T47D (cell line): ENCODE data around the gene MBD3L2.
"Not testable (repeated sequence)": the region's sequence is repeated elsewhere in the genome, so short reads cannot be mapped to it uniquely, and the experiment has no call there.

Experiments used
- DNase-seq, 2 experiments: peaks; one replicate each; pipeline versions ENCODE4 v3.0.0 to v3.0.0-alpha.2; 2011 to 2012; ENCODE audit warnings: low read depth in 1 of 2, low spot score in 1 of 2
- JUND ChIP-seq: IDR thresholded peaks from 2 replicates; pipeline ENCODE4 v1.6.1; 2012; ENCODE audit warnings: low read depth
- in situ Hi-C: cut with HindIII; loops from 2 replicates; pipeline ENCODE4 v1.10.0; 2016; ENCODE audit warnings: low sequenced_read_pairs, low pct_unique_long_range_greater_than_20kb

The MBD3L2 gene

DNA sequence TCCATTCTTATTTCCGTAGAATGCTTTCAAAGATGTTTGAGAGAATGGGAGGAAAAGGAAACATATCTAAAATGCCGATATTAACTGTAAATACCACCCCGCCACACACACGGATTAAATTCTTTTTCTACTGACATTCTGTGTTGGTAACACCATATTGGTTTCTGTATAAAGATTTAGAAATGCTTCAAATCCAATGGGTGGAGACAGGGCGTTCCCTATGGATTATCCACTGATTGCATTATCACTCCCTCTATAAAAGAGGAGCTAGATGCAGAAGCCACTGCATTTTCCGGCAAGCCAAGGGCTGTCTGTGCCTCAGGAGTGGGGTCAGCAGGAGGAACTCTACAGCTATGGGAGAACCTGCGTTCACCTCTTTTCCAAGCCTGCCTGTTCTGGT lies at the start of gene MBD3L2:
Gene MBD3L2 (plus strand): TSS at position 301 of the 400 bp plus-strand sequence. CDS start 53 bp downstream, at position 354.
- DNase-seq, in situ Hi-C loops: not testable (repeated sequence)

DNA sequence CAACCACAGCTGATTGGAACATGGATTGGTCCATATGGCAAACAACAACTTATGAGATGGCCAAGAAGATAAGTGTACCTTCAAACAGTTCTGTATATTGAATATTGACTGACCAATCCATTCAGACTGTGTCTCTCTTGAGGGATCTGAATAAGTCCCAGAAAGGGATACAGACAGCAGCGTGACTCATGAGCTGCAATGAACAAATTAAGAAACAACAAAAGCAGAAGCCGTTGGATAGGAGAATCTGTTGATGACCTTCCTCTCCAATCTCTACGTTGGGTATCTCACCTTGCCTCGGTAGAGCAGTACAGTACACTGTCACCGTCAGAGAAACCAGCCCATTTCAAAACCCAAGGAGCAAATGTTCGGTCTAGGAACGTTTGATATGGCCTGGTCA lies 49.2 kb upstream of the MBD3L2 start:
- DNase-seq: peak in 1 of 2 experiments; percentile 30
- no peak for TF ChIP-seq JUND
- in situ Hi-C loops: no loop called here

- TF ChIP-seq JUND: no peak
- no peak for DNase-seq
These were observed 48.8 kb upstream of the MBD3L2 start for GRCh38 chr19:7000333-7000732.

DNA sequence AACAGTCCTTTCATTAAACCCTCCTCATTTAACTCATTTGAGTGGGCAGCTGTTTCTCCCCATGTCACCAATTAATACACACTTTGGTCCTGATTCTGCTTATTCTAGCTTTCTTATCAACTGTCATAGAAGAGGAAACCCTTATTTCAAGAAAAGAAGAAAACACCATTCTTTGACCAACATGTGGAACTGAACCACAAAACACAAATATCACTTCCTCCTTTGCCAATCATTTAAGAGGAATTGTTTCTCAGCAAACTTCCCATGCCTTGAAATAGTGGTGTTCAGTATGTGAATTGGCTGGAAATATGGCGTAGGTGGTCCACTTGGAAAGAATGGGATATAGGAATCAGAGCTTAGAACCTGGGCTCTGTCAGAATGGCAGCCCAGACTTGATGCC lies 48.3 kb upstream of the MBD3L2 start:
- TF ChIP-seq JUND: no peak
- no peak for DNase-seq
- in situ Hi-C loops: no loop called here

More at GRCh38 chr19:7000333-7000732, 48.8 kb upstream of the MBD3L2 start:
- in situ Hi-C loops: no loop called here

- in situ Hi-C loops: no loop called here
- no peak for TF ChIP-seq JUND
- peak; percentile 30 to 70 for DNase-seq
These were observed 44.7 kb upstream of the MBD3L2 start for GRCh38 chr19:7004313-7004931.

DNA sequence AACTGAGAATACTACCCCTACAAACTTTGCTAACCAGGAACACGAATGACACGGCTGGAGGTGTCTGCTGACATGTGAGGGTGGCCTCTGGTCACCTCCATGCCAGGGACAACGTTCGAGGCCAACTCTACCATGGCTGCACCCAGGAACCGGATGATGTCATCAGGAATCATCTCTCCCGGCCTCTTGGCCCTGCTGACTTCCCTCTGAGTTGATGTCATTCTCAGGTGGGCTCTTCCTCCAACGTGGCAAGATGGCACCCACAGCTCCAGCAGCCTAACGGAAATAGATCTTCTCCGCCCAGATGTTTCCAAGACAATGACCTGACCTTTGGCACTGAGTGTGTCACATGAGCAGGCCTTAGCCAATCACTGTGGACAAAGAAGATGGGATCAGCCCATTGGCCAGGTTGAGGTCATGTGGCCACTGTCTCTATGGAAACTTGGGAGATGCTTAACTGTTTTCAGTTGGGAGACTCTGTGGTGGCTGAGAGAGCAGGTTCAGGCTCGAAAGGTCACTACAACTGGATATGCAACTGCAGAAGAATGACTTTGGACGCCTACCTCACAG lies 42.9 kb upstream of the MBD3L2 start:
- DNase-seq: no peak
- TF ChIP-seq JUND: no peak
- in situ Hi-C loops: no loop called here

DNA sequence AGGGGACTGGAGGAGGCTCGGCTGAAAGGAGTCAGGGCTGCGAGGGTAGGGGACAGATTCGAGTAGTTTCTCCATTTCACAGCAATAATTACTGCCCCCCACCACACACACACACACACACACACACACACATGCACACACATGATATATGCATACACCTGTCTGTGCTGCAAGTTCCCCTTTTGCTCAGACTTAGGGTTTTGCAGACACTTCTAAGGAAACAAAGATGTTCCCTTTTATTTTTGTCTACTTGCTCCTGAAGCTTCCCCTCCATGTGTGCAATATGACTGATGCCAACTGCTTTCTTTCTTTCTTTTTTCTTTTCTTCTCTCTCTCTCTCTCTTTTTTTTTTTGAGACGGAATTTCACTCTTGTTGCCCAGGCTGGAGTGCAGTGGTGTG lies 41.3 kb upstream of the MBD3L2 start:
- in situ Hi-C loops: no loop called here
- no peak for DNase-seq
- no peak for TF ChIP-seq JUND

DNA sequence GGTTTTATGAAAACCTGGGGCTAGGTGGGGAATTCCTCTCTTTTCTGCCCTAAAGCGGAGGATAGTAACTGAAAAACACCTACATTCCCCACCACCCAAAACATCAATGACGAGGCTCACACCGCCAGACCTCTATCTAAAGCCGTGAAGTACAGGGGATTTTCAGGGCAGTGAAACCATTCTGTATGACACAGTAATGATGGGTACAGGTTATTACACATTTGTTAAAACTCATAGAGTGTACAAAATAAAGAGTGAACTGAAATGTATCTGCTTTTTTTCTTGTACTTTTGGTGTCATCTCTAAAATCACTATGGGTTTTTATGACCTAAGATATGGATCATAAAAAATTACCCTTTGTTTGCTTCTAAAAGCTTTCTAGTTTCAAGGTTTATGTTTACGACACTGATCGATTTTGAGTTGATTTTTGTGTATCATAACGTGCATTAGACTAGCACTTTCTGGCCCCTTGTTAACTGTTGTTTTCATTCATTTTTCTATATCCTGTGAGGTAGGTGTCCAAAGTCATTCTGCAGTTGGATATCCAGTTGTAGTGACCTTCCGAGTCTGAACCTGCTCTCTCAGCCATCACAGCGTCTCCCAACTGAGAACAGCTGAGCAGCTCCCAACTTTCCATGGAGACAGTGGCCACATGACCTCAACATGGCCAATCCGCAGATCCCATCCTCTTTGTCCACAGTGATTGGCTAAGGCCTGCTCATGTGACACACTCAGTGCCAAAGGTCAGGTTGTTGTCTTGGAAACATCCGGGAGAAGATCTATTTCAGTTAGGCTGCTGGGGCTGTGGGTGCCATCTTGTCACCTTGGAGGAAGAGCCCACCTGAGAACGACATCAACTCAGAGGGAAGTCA lies 38.2 kb upstream of the MBD3L2 start:
- DNase-seq: no peak
- in situ Hi-C loops: no loop called here
- no peak for TF ChIP-seq JUND

DNA sequence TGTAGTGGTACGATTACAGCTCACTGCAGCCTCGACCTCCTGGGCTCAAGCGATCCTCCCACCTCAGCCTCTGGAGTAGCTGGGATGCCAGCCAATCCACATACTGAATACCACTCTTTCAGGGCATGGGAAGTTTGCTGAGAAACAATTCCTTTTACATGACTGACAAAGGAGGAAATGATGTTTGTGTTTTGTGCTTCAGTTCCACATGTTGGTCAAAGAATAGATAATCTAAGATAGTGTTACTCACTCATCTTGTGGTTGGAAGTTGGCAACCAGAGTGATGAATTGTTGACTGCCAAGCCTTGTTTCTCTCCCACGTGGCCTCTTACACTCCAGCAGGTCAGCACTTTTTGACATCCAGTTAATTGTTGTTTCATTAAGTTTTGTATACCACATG lies 35.4 kb upstream of the MBD3L2 start:
- in situ Hi-C loops: no loop called here
- peak in 1 of 2 experiments; percentile 24 for DNase-seq

GRCh38 chr19:7018828-7019227 lies 30.3 kb upstream of the MBD3L2 start:
- DNase-seq: no peak
- TF ChIP-seq JUND: no peak
- in situ Hi-C loops: no loop called here

More for the DNA sequence above, 35.4 kb upstream of the MBD3L2 start:
- TF ChIP-seq JUND: no peak

GRCh38 chr19:7021331-7021730 lies 27.8 kb upstream of the MBD3L2 start, which contains the start of gene MBD3L2B:
Gene MBD3L2B, minus strand, starts transcription at chr19:7021431. Its CDS starts 34 bp downstream, at chr19:7021397.
- in situ Hi-C loops, DNase-seq: not testable (repeated sequence)

- DNase-seq, in situ Hi-C loops: not testable (repeated sequence)
These were observed 20.3 kb upstream of the MBD3L2 start for GRCh38 chr19:7028790-7029189.

- in situ Hi-C loops, DNase-seq: not testable (repeated sequence)
These were observed 18.8 kb upstream of the MBD3L2 start, which contains the start of gene MBD3L5 for GRCh38 chr19:7030278-7030677. Gene MBD3L5, plus strand, starts transcription at chr19:7030578. Its CDS starts 34 bp downstream, at chr19:7030612.

- in situ Hi-C loops, DNase-seq: not testable (repeated sequence)
These were observed 9.0 kb upstream of the MBD3L2 start, which contains the start of gene MBD3L4 for GRCh38 chr19:7040079-7040478. Gene MBD3L4, minus strand, starts transcription at chr19:7040179. Its CDS starts 35 bp downstream, at chr19:7040144.

GRCh38 chr19:7041563-7041962 lies 7.6 kb upstream of the MBD3L2 start:
- in situ Hi-C loops, DNase-seq: not testable (repeated sequence)

GRCh38 chr19:7051421-7051820 lies 2.3 kb downstream of the MBD3L2 start:
- in situ Hi-C loops, DNase-seq: not testable (repeated sequence)

GRCh38 chr19:7052896-7053295 lies 3.8 kb downstream of the MBD3L2 start:
- DNase-seq, in situ Hi-C loops: not testable (repeated sequence)
